Smooth muscle cell of the umbilical artery (primary cell): ENCODE data around the gene FAIM. TPM values are rescaled to one million over a fixed set of nuclear protein-coding genes. Genes with fewer than 3 reads are reported as not detected.

Experiments used
- total RNA-seq: library from RNA; depleted of rRNA; stranded (reverse); fragments of >200 nt; gene quantifications from 2 replicates; pipeline ENCODE4 v1.2.3, GENCODE V29; 2014

Gene FAIM
- total RNA-seq = 4.5 and 7.1 TPM in 2 replicates

GRCh38 chr3:138608322-138609135 lies at the start of gene FAIM:
Gene FAIM (plus strand): TSS chr3:138608771. CDS start chr3:138619727, 10,956 bp downstream.

GRCh38 chr3:138594150-138594934 lies 14.2 kb upstream of the FAIM start, which contains the start of gene CEP70:
Gene CEP70 (minus strand): TSS chr3:138594260. CDS start chr3:138572927, 21,333 bp downstream.

Other genes starting within 250 kb of the FAIM start
- gene ESYT3, start 174.2 kb upstream of the FAIM start, total RNA-seq = 0.59 and 1.6 TPM in 2 replicates
- gene CEP70, start 14.5 kb upstream of the FAIM start, total RNA-seq = 21.7 and 23.5 TPM in 2 replicates
- gene PIK3CB, start 226.2 kb downstream of the FAIM start, total RNA-seq = 10.1 and 17.6 TPM in 2 replicates